HEK293T (cell line): ENCODE data around the gene SSNA1.

ENCODE experiments used
- BHLHE40 ChIP-seq: fragments of 450-650 bp; IDR thresholded peaks from 2 replicates; pipeline ENCODE4 v1.6.1; 2016; ENCODE audit warnings: mild to moderate bottlenecking, moderate library complexity, borderline replicate concordance
- FOXA1 ChIP-seq: fragments of 450-650 bp; IDR thresholded peaks from 2 replicates; pipeline ENCODE4 v1.6.1; 2016; ENCODE audit warnings: mild to moderate bottlenecking
- TARDBP ChIP-seq: fragments of 450-650 bp; IDR thresholded peaks from 2 replicates; pipeline ENCODE4 v1.6.1; 2016

DNA sequence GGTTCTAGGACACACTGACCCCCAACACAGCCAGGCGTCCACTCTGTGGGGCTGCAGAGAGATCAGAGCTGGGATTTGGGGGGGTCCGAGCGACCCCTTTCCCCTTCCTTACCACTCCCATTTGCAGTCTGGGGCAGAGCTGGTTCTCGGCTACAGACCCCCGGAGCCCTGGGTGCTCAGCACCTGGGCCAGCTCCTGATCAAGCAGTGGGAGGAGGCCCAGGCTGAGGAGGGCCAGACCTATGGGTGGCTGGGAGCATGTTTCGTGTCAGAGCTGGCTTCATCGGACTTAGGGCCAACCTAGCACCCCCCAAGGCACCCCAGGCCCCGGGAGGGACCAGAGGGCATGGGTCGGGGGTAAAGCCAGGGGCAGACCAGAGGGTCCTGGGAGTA is 42.0 kb upstream of the SSNA1 start:
- TF ChIP-seq BHLHE40, result no peak
- no peak for TF ChIP-seq TARDBP
- TF ChIP-seq FOXA1, result no peak
